ENCODE measurements around the gene ATG4B. TPM values are rescaled to one million over a fixed set of nuclear protein-coding genes. Genes with fewer than 3 reads are reported as not detected.
A peak's percentile ranks its signal among the peaks of the same experiment; 100 is the strongest.

Gene ATG4B
- total RNA-seq, 1 donor from 2014 or later = 120 TPM

DNA sequence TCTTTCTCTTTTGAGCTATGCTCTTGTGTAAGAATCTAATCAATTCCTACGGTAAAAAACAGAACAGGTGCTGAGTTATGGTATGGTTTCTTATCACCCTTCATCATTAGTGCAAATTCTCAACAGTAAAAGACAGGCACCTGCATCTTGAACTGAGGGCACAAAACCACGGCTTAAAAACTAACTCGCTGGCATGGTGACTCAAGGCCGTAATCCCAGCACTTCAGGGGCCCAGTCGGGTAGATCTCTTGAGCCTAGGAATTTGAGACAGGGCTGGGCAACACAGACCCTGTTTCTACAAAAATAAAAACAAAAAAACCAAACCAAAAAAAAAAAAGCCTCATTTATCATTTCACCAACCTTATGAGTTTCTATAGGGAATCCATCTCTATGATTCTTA lies 33.8 kb upstream of the ATG4B start:
- Histone ChIP-seq H3K36me3 (ENCODE audit: control insufficient read depth, insufficient read depth, low read length) (peaks cover 1% of the 10 kb centered on the region), H3K27me3 (ENCODE audit: control insufficient read depth, insufficient read depth, low read length) (no peaks in the 10 kb centered on the region), H3K4me3 (ENCODE audit: low read depth, low read length) (no peak overlapping the region)
- TF ChIP-seq, protein P1, sequence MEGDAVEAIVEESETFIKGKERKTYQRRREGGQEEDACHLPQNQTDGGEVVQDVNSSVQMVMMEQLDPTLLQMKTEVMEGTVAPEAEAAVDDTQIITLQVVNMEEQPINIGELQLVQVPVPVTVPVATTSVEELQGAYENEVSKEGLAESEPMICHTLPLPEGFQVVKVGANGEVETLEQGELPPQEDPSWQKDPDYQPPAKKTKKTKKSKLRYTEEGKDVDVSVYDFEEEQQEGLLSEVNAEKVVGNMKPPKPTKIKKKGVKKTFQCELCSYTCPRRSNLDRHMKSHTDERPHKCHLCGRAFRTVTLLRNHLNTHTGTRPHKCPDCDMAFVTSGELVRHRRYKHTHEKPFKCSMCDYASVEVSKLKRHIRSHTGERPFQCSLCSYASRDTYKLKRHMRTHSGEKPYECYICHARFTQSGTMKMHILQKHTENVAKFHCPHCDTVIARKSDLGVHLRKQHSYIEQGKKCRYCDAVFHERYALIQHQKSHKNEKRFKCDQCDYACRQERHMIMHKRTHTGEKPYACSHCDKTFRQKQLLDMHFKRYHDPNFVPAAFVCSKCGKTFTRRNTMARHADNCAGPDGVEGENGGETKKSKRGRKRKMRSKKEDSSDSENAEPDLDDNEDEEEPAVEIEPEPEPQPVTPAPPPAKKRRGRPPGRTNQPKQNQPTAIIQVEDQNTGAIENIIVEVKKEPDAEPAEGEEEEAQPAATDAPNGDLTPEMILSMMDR (IDR thresholded peaks at IDR 0.05; ENCODE audit: insufficient read depth, low read length, poor library complexity, severe bottlenecking) = no peak
- no peak for DNase-seq (ENCODE audit: low read depth)

DNA sequence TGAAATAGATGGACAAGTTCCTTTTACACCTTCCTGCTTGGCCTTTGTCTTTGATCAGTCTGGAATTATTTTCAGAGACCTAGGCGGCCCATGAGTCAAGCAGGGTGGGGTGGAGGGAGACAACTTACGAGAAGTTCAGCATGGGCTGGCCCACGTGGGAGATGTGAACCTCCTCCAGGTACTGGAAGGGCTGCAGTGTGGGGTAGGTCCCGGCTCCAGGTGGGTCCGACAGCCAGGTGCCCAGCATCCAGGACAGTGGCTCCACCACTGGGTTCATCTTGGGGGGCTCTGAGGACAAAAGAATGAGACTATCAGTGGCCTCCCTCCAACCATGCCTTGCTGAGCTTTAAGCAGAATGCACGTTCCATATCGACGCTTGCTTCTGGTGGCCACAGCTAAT lies 31.3 kb upstream of the ATG4B start:
- Histone ChIP-seq H3K36me3 (ENCODE audit: control insufficient read depth, insufficient read depth, low read length) (peaks cover 1% of the 10 kb centered on the region), H3K27me3 (ENCODE audit: control insufficient read depth, insufficient read depth, low read length) (no peaks in the 10 kb centered on the region), H3K4me3 (ENCODE audit: low read depth, low read length) (no peak overlapping the region)
- TF ChIP-seq, protein P1 (IDR thresholded peaks at IDR 0.05; ENCODE audit: insufficient read depth, low read length, poor library complexity, severe bottlenecking) = no peak
- DNase-seq (ENCODE audit: low read depth) = no peak

DNA sequence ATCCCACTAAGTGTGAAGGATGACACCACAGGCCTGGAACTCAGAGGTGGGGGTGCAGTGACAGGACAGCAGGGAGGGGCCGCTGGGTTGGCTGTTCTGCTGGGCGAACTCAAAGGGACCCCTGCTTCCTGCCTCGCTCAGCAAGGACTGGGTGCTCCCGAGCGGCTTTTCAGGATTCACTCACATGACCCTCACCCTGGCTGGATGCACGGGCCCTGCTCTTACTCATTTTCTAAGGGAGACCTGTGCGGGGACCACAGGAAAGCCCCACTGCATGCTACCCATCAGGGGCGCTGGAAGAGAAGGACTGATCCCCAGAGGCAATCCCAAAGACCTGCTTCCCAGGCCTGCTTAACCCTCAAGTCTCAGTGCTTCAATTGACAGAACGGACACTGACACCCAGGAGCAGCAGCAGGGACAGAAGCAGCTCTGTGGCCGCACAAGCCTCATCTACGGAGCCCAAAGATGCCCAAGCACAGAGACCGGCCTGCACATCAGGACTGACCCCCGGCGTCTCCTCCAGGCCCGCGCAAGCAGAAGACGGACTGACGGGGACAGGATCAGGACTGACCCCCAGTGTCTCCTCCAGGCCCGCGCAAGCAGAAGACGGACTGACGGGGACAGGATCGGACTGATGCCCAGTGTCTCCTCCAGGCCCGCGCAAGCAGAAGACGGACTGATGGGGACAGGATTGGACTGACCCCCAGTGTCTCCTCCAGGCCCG lies 30.2 kb upstream of the ATG4B start:
- DNase-seq (ENCODE audit: low read depth) = no peak
- TF ChIP-seq, protein P1 (IDR thresholded peaks at IDR 0.05; ENCODE audit: insufficient read depth, low read length, poor library complexity, severe bottlenecking) = no peak
- H3K36me3 ChIP-seq (ENCODE audit: control insufficient read depth, insufficient read depth, low read length) = peaks cover 1% of the 10 kb centered on the region
- no peaks in the 10 kb centered on the region for H3K27me3 ChIP-seq (ENCODE audit: control insufficient read depth, insufficient read depth, low read length)
- no peak overlapping the region for H3K4me3 ChIP-seq (ENCODE audit: low read depth, low read length)

DNA sequence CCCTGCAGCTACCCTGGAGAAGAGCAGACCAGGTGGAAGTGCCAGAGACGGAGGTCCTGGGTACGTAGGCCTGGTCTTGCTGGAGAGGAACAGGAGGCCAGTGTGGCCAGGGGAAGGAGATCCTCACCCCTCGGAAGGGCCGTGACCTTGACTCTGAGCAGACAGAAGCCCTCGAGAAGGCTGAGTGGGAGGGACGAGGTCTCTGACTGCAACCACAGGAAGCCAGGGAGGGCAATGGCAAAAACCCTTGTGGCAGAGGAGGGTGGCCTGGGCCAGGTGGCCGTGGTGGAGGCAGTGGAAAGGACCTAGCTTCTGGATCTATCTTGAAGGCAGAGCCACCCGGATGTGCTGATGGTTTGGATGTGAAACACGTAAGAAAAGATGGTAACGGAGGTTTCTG lies 28.6 kb upstream of the ATG4B start:
- no peak for DNase-seq (ENCODE audit: low read depth)
- Histone ChIP-seq H3K4me3 (ENCODE audit: low read depth, low read length) (no peak overlapping the region), H3K27me3 (ENCODE audit: control insufficient read depth, insufficient read depth, low read length) (no peaks in the 10 kb centered on the region), H3K36me3 (ENCODE audit: control insufficient read depth, insufficient read depth, low read length) (no peaks in the 10 kb centered on the region)
- TF ChIP-seq, protein P1 (IDR thresholded peaks at IDR 0.05; ENCODE audit: insufficient read depth, low read length, poor library complexity, severe bottlenecking) = no peak

DNA sequence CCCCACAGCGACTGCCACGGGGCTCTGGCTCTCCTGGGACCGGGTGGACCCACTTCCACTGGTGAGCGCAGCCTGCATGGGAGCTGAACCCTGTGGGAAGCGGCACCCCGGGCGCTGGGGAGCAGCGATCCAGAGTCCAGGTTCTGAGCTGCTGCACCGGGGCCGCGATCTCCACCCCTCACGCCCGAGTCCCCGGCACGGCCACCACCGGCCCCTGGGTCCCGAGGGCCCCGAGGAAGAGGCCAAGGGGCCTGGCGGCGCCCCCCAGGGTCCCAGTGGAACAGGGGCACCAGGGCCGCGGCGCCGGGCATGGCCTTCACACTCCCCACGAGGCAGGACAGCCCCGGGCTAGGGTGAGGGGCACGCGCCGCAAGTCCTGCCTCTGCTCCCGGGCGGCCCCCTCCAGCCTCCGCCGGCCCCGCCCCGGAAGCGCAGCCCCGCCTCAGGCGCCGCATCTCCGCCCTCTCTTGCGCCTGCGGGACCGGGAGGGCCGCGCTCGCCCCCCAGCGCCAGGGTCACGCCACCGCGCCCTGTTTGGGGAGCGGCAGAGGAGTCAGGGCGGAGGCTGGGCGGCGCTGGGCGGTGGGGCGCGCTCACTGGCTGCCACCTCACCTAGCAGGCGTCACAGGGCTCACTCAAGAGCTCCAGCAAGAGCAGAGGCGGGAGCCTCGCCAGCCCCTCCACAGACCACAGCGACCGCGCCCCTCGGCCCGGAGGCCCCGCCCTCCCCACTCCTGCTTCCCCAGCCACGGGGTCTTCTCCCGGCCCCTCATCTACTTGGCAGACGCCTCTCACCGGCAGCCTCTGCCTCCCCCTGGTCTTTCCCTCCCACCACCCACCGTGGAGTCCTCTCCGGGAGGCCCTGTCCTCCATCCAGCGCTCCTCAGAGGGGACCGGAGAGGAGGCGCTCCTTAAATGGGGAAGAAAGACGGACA lies 27.4 kb upstream of the ATG4B start:
- H3K4me3 ChIP-seq (ENCODE audit: low read depth, low read length) = peak overlapping the region; percentile 49
- TF ChIP-seq, protein P1 (IDR thresholded peaks at IDR 0.05; ENCODE audit: insufficient read depth, low read length, poor library complexity, severe bottlenecking) = peak; percentile 33
- peak; percentile 51 for DNase-seq (ENCODE audit: low read depth)
- no peaks in the 10 kb centered on the region for H3K36me3 ChIP-seq (ENCODE audit: control insufficient read depth, insufficient read depth, low read length)
- no peaks in the 10 kb centered on the region for H3K27me3 ChIP-seq (ENCODE audit: control insufficient read depth, insufficient read depth, low read length)
